ENCODE measurements around the gene WAPL.
"Not testable (repeated sequence)": the region's sequence is repeated elsewhere in the genome, so short reads cannot be mapped to it uniquely, and the experiment has no call there.

Gene WAPL

DNA sequence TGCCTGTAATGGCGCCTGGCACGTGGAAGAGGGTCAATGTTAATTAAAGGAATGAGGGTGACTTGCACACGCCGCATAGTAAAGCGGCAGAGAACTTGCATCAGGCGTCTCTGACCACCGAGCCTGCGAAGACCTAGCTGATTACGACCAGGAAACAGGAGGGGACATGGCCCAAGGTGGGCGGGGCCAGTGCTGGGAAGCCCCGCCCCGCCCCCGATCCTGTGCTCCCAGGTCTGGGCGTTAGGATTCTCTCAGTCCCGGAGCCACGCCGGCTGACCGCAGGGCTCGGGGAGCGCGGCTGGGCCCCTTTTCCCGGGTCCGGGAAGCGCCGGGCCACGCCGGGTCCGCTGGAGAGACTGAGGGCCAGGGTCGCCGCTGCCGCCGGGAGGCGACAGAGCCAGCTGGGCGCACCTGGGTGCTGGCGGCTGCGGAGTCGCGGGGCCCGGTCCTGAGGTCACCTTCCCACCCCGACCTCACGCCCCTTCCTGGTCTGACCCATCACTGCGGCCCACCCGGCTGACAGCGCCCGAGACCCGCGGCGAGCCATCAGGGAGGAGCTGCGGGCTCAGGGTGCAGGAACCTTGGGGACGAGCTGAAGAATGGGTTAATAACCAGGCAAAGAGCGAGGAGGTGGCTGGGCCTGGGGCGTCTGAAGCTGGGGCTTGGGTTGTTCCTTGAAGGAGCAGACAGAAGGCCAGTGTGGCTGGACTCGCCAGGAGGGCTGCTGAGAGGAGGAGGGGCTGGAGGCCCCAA is 132.0 kb downstream of the WAPL start:
- DNase-seq (ENCODE audit: low read depth) = no peak

GRCh38 chr10:86389109-86389440 is 132.5 kb downstream of the WAPL start:
- DNase-seq (ENCODE audit: low read depth) = not testable (repeated sequence)

GRCh38 chr10:86388119-86388704 is 133.4 kb downstream of the WAPL start:
- DNase-seq (ENCODE audit: low read depth) = no peak

- no peak for DNase-seq (ENCODE audit: low read depth)
Observed at GRCh38 chr10:86387178-86387794, 134.3 kb downstream of the WAPL start.

DNA sequence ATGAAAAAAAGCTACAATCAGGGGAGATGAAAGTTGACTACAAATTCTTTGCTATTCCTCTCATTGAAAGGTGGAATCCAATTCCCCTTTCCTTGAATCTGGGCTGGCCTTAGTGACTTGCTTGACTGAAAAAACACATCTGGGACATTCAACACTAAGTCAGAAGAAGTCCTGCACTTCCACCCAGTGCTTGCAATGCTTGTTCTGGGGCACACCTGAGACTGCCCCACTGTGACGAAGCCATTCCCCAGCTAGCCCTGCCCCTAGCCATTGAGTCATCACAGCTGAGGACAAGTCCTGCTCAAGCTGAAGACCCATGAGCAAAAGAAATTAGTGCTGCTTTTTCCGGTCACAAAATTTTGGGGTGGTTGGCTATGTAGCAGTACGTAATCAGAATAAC is 135.8 kb downstream of the WAPL start:
- no peak for DNase-seq (ENCODE audit: low read depth)
